Adrenal gland (tissue), 12 donors: ENCODE measurements around the gene USP14. TPM values are rescaled to one million over a fixed set of nuclear protein-coding genes. Genes with fewer than 3 reads are reported as not detected.

Experiments
- DNase-seq, 7 donors: peaks; one replicate each; pipeline ENCODE4 v3.0.0-alpha.2; 2019 to 2020
- H3K27ac ChIP-seq, 5 donors: fragments of 200-600 bp; sonication (generic) in 4 of 5; 1 replicate in 3 of 5; 2 replicates in 2 of 5; pipeline versions ENCODE4 v1.5.1 to v1.8.0; 2016 to 2020; ENCODE audit warnings: mild to moderate bottlenecking in 1 of 5
- H3K27me3 ChIP-seq: fragments of 200-600 bp; 2 replicates; pipeline ENCODE4 v1.8.0; 2021
- H3K36me3 ChIP-seq, 2 donors: fragments of 200-600 bp; replicated peaks in 1 of 2; 1 replicate in 1 of 2; 2 replicates in 1 of 2; pipeline versions ENCODE4 v1.5.1 to v1.8.0; 2018 to 2022
- H3K4me1 ChIP-seq, 2 donors: fragments of 200-600 bp; replicated peaks in 1 of 2; 1 replicate in 1 of 2; 2 replicates in 1 of 2; pipeline versions ENCODE4 v1.5.1 to v1.8.0; 2018 to 2021
- H3K4me3 ChIP-seq, 4 donors: fragments of 200-600 bp; sonication (generic) in 3 of 4; one replicate each; pipeline ENCODE4 v1.5.1; 2016 to 2018
- H3K9me3 ChIP-seq, 3 donors: fragments of 200-600 bp; sonication (generic) in 1 of 3; replicated peaks in 1 of 3; 1 replicate in 2 of 3; 2 replicates in 1 of 3; pipeline versions ENCODE4 v1.5.1 to v1.8.0; 2016 to 2021
- CTCF ChIP-seq, 6 experiments: fragments of 450-650 bp in 4 of 6; fragments of 200-600 bp in 2 of 6; sonication (generic) in 1 of 6; IDR thresholded peaks; 1 replicate in 5 of 6; 2 replicates in 1 of 6; pipeline versions ENCODE4 v1.5.1 to v1.8.0; 2016 to 2021; ENCODE audit warnings: antibody characterized with exemption in 6 of 6, mild to moderate bottlenecking in 2 of 6, moderate library complexity in 1 of 6
- POLR2A ChIP-seq, 2 donors: fragments of 450-650 bp; IDR thresholded peaks; one replicate each; pipeline ENCODE4 v1.6.1; 2017; ENCODE audit warnings: antibody characterized with exemption in 2 of 2, mild to moderate bottlenecking in 2 of 2, moderate library complexity in 1 of 2
- WGBS, 4 donors: extraction: QIAGEN DNeasy Blood & Tissue Kit in 2 of 4; methylation state at CpG; one replicate each; pipeline versions ENCODE4 v1.1.5 to v1.1.7; 2013 to 2017; 5-methylcytosine and 5-hydroxymethylcytosine counted together
- intact Hi-C, 2 donors: fragments of 100-400 bp; cut with DNase I; formaldehyde crosslinking; loops; one replicate each; pipeline versions ENCODE4 v1.14.1 to v1.15.0; 2022 to 2023
- polyA plus RNA-seq, 3 donors: library from polyadenylated mRNA; stranded (reverse); fragments of 200-250 nt in 2 of 3; fragments of 350-450 nt in 1 of 3; fragmentation: Illumina TruSeq in 1 of 3; extraction: RNeasy Lipid Tissue Mini Kit (QIAGEN cat#74804) in 1 of 3; gene quantifications; one replicate each; pipeline ENCODE4 v1.2.3, GENCODE V29; 2013 to 2014
- total RNA-seq, 9 donors: library from RNA; depleted of rRNA in 4 of 9; stranded (reverse); fragments of >200 nt in 4 of 9; fragments of 120-200 nt in 1 of 9; fragmentation: NEBNext Ultra II Directional in 1 of 9; extraction: Animal tissue kit (Norgen Biotek cat#: 25700) in 1 of 9; gene quantifications; one replicate each; pipeline versions ENCODE4 v1.1.0 to v1.2.4, GENCODE V29; 2013 to 2023
- donor health status: healthy with polysubstance abuse.
- donor health status: Bipolar disorder and iron deficiency.
- donor health status: DM: yes; HTN: yes; CAD: no.
- donor health status: DM: no; HTN: no; CAD: no.
- donor health status: DM: no; HTN: no; CAD: no.
- donor health status: DM: yes; HTN: yes; CAD: no.

The USP14 gene
- total and polyA plus RNA-seq, 12 donors = 12.0 to 105 (median 36.6) TPM

- no peaks in the 10 kb centered on the region for H3K36me3 ChIP-seq
- no peak for TF ChIP-seq POLR2A (IDR thresholded peaks at IDR 0.05)
- no peak for TF ChIP-seq CTCF (IDR thresholded peaks at IDR 0.05)
- H3K27ac ChIP-seq = no peak overlapping the region
- no peaks in the 10 kb centered on the region for H3K27me3 ChIP-seq
- no peak for DNase-seq
- no peak overlapping the region for H3K4me3 ChIP-seq
- WGBS, 4 donors = 79 to 93% (median 89%) methylated on average over 1 of the region's 1 CpG
- H3K9me3 ChIP-seq = no peaks in the 10 kb centered on the region
- intact Hi-C loops = no loop called here
- H3K4me1 ChIP-seq = no peaks in the 10 kb centered on the region
Measured at GRCh38 chr18:231563-231962, 73.2 kb downstream of the USP14 start.

GRCh38 chr18:240175-240574, 81.8 kb downstream of the USP14 start:
- 52 to 75% (median 61%) methylated on average over 1 of the region's 1 CpG for WGBS, 4 donors

GRCh38 chr18:245282-245847, 87.0 kb downstream of the USP14 start:
- Histone ChIP-seq H3K27ac (no peak overlapping the region), H3K36me3 (peaks cover 0 to 40% of the 10 kb centered on the region in 2 donors), H3K4me3 (no peak overlapping the region), H3K9me3 (no peaks in the 10 kb centered on the region), H3K27me3 (no peaks in the 10 kb centered on the region), H3K4me1 (peaks cover 1 to 3% of the 10 kb centered on the region in 2 donors)
- TF ChIP-seq POLR2A (IDR thresholded peaks at IDR 0.05) (no peak), CTCF (IDR thresholded peaks at IDR 0.05) (no peak)
- intact Hi-C loops = no loop called here
- DNase-seq = no peak
- WGBS, 4 donors = 88 to 95% (median 92%) methylated on average over 2 of the region's 2 CpGs

More at GRCh38 chr18:240175-240574, 81.8 kb downstream of the USP14 start:
- Histone ChIP-seq H3K9me3 (no peaks in the 10 kb centered on the region), H3K4me3 (no peak overlapping the region), H3K4me1 (peaks cover 5 to 8% of the 10 kb centered on the region in 2 donors), H3K36me3 (peaks cover 0 to 3% of the 10 kb centered on the region in 2 donors), H3K27me3 (no peaks in the 10 kb centered on the region), H3K27ac (no peak overlapping the region)
- intact Hi-C loops = no loop called here
- no peak for DNase-seq
- TF ChIP-seq CTCF (IDR thresholded peaks at IDR 0.05) (no peak), POLR2A (IDR thresholded peaks at IDR 0.05) (no peak)

- no peaks in the 10 kb centered on the region for H3K9me3 ChIP-seq
- TF ChIP-seq POLR2A (IDR thresholded peaks at IDR 0.05) (no peak), CTCF (IDR thresholded peaks at IDR 0.05) (no peak)
- H3K27ac ChIP-seq = no peak overlapping the region
- 84 to 96% (median 95%) methylated on average over 4 of the region's 4 CpGs for WGBS, 4 donors
- no peak for DNase-seq
- no peak overlapping the region for H3K4me3 ChIP-seq
- H3K27me3 ChIP-seq = no peaks in the 10 kb centered on the region
- intact Hi-C loops = no loop called here
- no peaks in the 10 kb centered on the region for H3K4me1 ChIP-seq
- H3K36me3 ChIP-seq = peaks cover 0 to 62% of the 10 kb centered on the region in 2 donors
Measured at GRCh38 chr18:248053-248452, 89.7 kb downstream of the USP14 start.
